K562 treated with DMSO at 1 percent for 48 hours (cell line): Measurements from ENCODE around the gene JAK2. TPM values are rescaled to one million over a fixed set of nuclear protein-coding genes. Genes with fewer than 3 reads are reported as not detected.

Experiments used
- total RNA-seq: library from RNA; unstranded; fragments of 300-600 nt; gene quantifications from 2 replicates; pipeline ENCODE4 v1.2.3, GENCODE V29; 2022; ENCODE audit warnings: low replicate concordance; ENCODE audit errors: extremely low read depth

JAK2 gene
- not detected in 2 replicates for total RNA-seq

DNA sequence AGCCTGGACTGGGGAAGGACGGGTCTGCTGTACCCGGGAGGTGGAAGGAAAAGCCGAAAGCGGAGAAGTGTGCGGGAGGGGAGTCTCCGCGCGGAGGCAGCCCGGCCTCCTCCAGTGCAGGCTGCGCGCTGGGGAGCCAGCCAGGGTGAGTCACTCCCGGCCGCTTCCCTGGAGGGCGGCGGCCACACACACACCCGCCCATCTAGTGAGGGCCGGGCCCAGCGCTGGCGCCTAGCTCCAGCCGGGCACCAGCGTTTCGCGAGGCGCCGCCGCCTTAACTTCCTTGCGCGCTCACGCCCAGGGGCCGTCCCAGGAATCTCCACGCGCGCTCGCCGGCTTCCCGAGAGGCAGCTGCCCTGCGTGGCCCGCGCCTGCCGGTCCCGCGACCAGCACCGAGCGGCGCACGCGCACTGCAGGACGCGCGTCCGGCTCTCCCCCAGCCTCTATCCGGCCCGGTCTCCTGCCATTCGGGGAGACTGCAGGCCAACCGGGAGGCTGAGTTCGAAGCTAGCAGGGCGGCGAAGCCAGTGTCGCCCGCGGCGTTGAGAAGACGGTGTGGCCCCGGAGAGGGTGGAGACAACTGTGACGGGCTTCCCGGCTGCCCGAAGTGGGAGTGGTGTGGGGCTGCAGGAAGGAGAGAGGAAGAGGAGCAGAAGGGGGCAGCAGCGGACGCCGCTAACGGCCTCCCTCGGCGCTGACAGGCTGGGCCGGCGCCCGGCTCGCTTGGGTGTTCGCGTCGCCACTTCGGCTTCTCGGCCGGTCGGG lies at the start of gene JAK2:
Gene JAK2, plus strand, starts transcription at position 652 of the 765 bp plus-strand sequence. CDS start 36,716 bp downstream, outside the sequence.

Other genes with a start within 250 kb of the JAK2 start
- not detected in 2 replicates for gene AK3, start 244.1 kb upstream of the JAK2 start, total RNA-seq
- not detected in 2 replicates for gene RCL1, start 192.3 kb upstream of the JAK2 start, total RNA-seq
- gene INSL6, start 200.4 kb downstream of the JAK2 start, total RNA-seq, result not detected in 2 replicates
- not detected in 2 replicates for gene INSL4, start 246.1 kb downstream of the JAK2 start, total RNA-seq